H1 (cell line): ENCODE measurements around the gene ZSCAN22. TPM values are rescaled to one million over a fixed set of nuclear protein-coding genes. Genes with fewer than 3 reads are reported as not detected.

ENCODE experiments used
- CBX5 ChIP-seq: fragments of 300-800, 300-1000 bp; sonication (generic); IDR thresholded peaks from 2 replicates; pipeline ENCODE4 v1.7.1; 2016; ENCODE audit warnings: antibody characterized with exemption, low read length, low read depth
- CEBPB ChIP-seq: IDR thresholded peaks from 2 replicates; pipeline ENCODE4 v1.6.1; 2012; ENCODE audit warnings: low read depth, low read length
- CHD1 ChIP-seq: IDR thresholded peaks from 2 replicates; pipeline ENCODE4 v1.6.1; 2012; ENCODE audit warnings: low read depth, low read length, improper control_type of control experiment
- CTBP2 ChIP-seq: IDR thresholded peaks from 2 replicates; pipeline ENCODE4 v1.7.0; 2011; ENCODE audit warnings: borderline replicate concordance, mild to moderate bottlenecking, moderate library complexity, mixed read lengths, low read length; ENCODE audit not compliant: insufficient read depth, insufficient read length
- FOSL1 ChIP-seq: IDR thresholded peaks from 2 replicates; pipeline ENCODE4 v1.6.1; 2011; ENCODE audit warnings: mild to moderate bottlenecking, low read depth, low read length, moderate library complexity; ENCODE audit not compliant: insufficient read depth
- HDAC6 ChIP-seq: IDR thresholded peaks from one replicate; pipeline ENCODE4 v1.7.1; 2012; ENCODE audit warnings: low read depth, mild to moderate bottlenecking, inconsistent platforms, low read length, moderate library complexity
- NRF1 ChIP-seq: IDR thresholded peaks from 2 replicates; pipeline ENCODE4 v1.6.1; 2011; ENCODE audit warnings: mild to moderate bottlenecking, low read depth, low read length, improper control_type of control experiment
- POLR2A ChIP-seq, 2 experiments: IDR thresholded peaks; 1 replicate in 1 of 2; 2 replicates in 1 of 2; pipeline ENCODE4 v1.6.1; 2011; ENCODE audit warnings: low read depth in 2 of 2, low read length in 2 of 2, mild to moderate bottlenecking in 2 of 2; ENCODE audit errors: control extremely low read depth in 1 of 2
- RNF2 ChIP-seq: fragments of 200-900, 300-1000 bp; sonication (generic); IDR thresholded peaks from 2 replicates; pipeline ENCODE4 v1.7.1; 2016; ENCODE audit warnings: borderline replicate concordance, low read depth, mild to moderate bottlenecking, antibody characterized with exemption, low read length; ENCODE audit not compliant: poor library complexity, severe bottlenecking; ENCODE audit errors: missing control alignments
- polyA plus RNA-seq, 7 experiments: library from polyadenylated mRNA; depleted of rRNA in 3 of 7; stranded (reverse) in 5 of 7; unstranded in 2 of 7; fragments of >200 nt in 5 of 7; fragments of 200-250 nt in 2 of 7; gene quantifications; 1 replicate in 5 of 7; 2 replicates in 1 of 7; 4 replicates in 1 of 7; pipeline versions ENCODE4 v1.2.1 to v1.2.3, GENCODE V29; 2011 to 2013; ENCODE audit warnings: missing spikeins in 2 of 7, mixed read lengths in 2 of 7
- total RNA-seq: library from RNA; stranded (reverse); fragmentation: NEBNext Ultra II Directional; extraction: Animal tissue kit (Norgen Biotek cat#: 25700); gene quantifications from 2 replicates; pipeline ENCODE4 v1.2.1, GENCODE V29; 2021
- TF ChIP-seq, protein P1 (sequence below): fragments of 300-600 bp; sonication (generic); IDR thresholded peaks from 2 replicates; pipeline ENCODE4 v1.7.1; 2012; ENCODE audit warnings: low read length, moderate library complexity, mild to moderate bottlenecking, inconsistent platforms; ENCODE audit not compliant: insufficient replicate concordance

ZSCAN22 gene
- total and polyA plus RNA-seq, 2 of the 8 experiments (the other 6 are each of a cell fraction or from before 2014, with no cell fraction given) = 3.2 to 3.3 TPM

DNA sequence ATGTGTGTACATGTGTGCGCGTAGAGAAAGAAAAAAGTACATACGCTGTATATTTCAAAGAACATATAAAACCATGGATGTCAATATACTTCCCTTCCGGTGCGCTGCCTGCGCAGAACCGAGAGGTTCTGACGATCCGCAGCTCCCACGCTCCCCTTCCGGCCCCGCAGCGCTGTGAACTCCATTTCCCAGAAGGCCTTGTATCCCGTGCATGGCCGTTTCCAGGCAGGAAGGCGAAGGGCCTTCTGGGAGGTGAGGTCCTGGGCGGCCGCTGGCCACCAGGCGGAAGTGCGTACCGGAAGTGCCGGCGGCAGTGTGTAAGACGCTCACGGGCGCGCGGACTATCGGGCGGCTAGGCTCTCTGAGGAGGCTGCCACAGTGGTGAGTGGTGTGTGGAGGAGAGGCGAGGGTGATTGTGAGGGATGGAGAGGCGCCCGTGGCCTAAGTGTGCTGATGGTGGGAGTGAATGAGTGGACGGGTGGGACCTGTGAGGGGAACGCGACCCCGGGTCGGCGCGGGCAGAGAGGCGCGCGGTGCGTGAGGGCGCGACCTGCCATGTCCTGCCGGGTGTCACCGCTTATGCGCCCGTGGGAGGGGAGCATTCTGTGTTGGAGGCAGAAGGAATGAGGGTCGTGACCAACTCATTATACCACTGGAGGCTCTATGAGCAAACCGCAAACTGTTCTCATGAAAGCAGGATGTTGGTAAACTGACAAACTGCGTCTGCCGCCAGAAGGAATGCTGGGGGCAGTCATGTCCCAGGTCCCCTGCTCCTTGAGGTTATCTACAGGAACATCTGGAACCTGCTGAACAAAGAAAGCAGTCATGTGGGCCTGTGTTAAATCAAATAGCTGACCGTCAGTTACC is 21.5 kb upstream of the ZSCAN22 start, which contains the start of gene ERVK3-1 (continued):
- TF ChIP-seq, protein P1, sequence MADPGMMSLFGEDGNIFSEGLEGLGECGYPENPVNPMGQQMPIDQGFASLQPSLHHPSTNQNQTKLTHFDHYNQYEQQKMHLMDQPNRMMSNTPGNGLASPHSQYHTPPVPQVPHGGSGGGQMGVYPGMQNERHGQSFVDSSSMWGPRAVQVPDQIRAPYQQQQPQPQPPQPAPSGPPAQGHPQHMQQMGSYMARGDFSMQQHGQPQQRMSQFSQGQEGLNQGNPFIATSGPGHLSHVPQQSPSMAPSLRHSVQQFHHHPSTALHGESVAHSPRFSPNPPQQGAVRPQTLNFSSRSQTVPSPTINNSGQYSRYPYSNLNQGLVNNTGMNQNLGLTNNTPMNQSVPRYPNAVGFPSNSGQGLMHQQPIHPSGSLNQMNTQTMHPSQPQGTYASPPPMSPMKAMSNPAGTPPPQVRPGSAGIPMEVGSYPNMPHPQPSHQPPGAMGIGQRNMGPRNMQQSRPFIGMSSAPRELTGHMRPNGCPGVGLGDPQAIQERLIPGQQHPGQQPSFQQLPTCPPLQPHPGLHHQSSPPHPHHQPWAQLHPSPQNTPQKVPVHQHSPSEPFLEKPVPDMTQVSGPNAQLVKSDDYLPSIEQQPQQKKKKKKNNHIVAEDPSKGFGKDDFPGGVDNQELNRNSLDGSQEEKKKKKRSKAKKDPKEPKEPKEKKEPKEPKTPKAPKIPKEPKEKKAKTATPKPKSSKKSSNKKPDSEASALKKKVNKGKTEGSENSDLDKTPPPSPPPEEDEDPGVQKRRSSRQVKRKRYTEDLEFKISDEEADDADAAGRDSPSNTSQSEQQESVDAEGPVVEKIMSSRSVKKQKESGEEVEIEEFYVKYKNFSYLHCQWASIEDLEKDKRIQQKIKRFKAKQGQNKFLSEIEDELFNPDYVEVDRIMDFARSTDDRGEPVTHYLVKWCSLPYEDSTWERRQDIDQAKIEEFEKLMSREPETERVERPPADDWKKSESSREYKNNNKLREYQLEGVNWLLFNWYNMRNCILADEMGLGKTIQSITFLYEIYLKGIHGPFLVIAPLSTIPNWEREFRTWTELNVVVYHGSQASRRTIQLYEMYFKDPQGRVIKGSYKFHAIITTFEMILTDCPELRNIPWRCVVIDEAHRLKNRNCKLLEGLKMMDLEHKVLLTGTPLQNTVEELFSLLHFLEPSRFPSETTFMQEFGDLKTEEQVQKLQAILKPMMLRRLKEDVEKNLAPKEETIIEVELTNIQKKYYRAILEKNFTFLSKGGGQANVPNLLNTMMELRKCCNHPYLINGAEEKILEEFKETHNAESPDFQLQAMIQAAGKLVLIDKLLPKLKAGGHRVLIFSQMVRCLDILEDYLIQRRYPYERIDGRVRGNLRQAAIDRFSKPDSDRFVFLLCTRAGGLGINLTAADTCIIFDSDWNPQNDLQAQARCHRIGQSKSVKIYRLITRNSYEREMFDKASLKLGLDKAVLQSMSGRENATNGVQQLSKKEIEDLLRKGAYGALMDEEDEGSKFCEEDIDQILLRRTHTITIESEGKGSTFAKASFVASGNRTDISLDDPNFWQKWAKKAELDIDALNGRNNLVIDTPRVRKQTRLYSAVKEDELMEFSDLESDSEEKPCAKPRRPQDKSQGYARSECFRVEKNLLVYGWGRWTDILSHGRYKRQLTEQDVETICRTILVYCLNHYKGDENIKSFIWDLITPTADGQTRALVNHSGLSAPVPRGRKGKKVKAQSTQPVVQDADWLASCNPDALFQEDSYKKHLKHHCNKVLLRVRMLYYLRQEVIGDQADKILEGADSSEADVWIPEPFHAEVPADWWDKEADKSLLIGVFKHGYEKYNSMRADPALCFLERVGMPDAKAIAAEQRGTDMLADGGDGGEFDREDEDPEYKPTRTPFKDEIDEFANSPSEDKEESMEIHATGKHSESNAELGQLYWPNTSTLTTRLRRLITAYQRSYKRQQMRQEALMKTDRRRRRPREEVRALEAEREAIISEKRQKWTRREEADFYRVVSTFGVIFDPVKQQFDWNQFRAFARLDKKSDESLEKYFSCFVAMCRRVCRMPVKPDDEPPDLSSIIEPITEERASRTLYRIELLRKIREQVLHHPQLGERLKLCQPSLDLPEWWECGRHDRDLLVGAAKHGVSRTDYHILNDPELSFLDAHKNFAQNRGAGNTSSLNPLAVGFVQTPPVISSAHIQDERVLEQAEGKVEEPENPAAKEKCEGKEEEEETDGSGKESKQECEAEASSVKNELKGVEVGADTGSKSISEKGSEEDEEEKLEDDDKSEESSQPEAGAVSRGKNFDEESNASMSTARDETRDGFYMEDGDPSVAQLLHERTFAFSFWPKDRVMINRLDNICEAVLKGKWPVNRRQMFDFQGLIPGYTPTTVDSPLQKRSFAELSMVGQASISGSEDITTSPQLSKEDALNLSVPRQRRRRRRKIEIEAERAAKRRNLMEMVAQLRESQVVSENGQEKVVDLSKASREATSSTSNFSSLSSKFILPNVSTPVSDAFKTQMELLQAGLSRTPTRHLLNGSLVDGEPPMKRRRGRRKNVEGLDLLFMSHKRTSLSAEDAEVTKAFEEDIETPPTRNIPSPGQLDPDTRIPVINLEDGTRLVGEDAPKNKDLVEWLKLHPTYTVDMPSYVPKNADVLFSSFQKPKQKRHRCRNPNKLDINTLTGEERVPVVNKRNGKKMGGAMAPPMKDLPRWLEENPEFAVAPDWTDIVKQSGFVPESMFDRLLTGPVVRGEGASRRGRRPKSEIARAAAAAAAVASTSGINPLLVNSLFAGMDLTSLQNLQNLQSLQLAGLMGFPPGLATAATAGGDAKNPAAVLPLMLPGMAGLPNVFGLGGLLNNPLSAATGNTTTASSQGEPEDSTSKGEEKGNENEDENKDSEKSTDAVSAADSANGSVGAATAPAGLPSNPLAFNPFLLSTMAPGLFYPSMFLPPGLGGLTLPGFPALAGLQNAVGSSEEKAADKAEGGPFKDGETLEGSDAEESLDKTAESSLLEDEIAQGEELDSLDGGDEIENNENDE = no peak
- no peak for TF ChIP-seq NRF1
- peak in 1 of 2 experiments; percentile 71; a peak in 2 of 3 replicates for TF ChIP-seq POLR2A (IDR thresholded peaks at IDR 0.05; ENCODE audit: control extremely low read depth in 1 of 2, low read depth in 2 of 2, low read length in 2 of 2)
- TF ChIP-seq CTBP2 = no peak
- no peak for TF ChIP-seq FOSL1
- no peak for TF ChIP-seq RNF2
- no peak for TF ChIP-seq CEBPB
- no peak for TF ChIP-seq CBX5
- TF ChIP-seq CHD1 = no peak
- TF ChIP-seq HDAC6 = no peak
